H1 (cell line): ENCODE data around the gene COL19A1. TPM values are rescaled to one million over a fixed set of nuclear protein-coding genes. Genes with fewer than 3 reads are reported as not detected.

Source experiments
- CTCF ChIA-PET: fragments of 300-600 bp; sonication (Branson Sonifier 250); formaldehyde crosslinking; loops from one replicate; lab custom pipeline; 2021; ENCODE audit not compliant: partially characterized antibody; lab: Charles Lee
- POLR2A ChIA-PET: fragments of 300-600 bp; sonication (Branson Sonifier 250); formaldehyde crosslinking; loops from one replicate; lab custom pipeline; 2021; ENCODE audit warnings: inconsistent platforms; ENCODE audit not compliant: partially characterized antibody; lab: Charles Lee
- DNase-seq, 2 experiments: peaks; one replicate each; pipeline versions ENCODE4 v3.0.0 to v3.0.0-alpha.2; 2010 to 2022; ENCODE audit warnings: low spot score in 2 of 2, low read depth in 1 of 2, mixed read lengths in 1 of 2
- FAIRE-seq: peaks from 2 replicates; lab custom pipeline; 2011; peaks lifted over from hg19 to GRCh38; lab: Jason Lieb, UNC
- H2AFZ ChIP-seq: 2 replicates; pipeline ENCODE4 v1.8.1; 2012; ENCODE audit warnings: low read length, inconsistent platforms
- H2AK5ac ChIP-seq: 2 replicates; pipeline ENCODE4 v1.6.1; 2013; ENCODE audit warnings: low read depth, low read length
- H2BK120ac ChIP-seq: replicated peaks from 2 replicates; pipeline ENCODE3; 2013; ENCODE audit warnings: low read depth, low read length, inconsistent platforms
- H2BK12ac ChIP-seq: 2 replicates; pipeline ENCODE4 v1.6.1; 2013; ENCODE audit warnings: low read depth, low read length
- H2BK15ac ChIP-seq: 2 replicates; pipeline ENCODE4 v1.6.1; 2013; ENCODE audit warnings: low read length
- H2BK20ac ChIP-seq: 2 replicates; pipeline ENCODE4 v1.6.1; 2013; ENCODE audit warnings: low read length
- H2BK5ac ChIP-seq: 2 replicates; pipeline ENCODE4 v1.6.1; 2013; ENCODE audit warnings: low read depth, low read length
- H3K14ac ChIP-seq: 2 replicates; pipeline ENCODE4 v1.6.1; 2013; ENCODE audit warnings: inconsistent platforms; ENCODE audit not compliant: insufficient read length
- H3K18ac ChIP-seq: 2 replicates; pipeline ENCODE4 v1.6.1; 2013; ENCODE audit warnings: low read length; ENCODE audit errors: extremely low read depth
- H3K23ac ChIP-seq: 2 replicates; pipeline ENCODE4 v1.6.1; 2013; ENCODE audit warnings: inconsistent platforms; ENCODE audit not compliant: insufficient read length
- H3K23me2 ChIP-seq: 2 replicates; pipeline ENCODE4 v1.6.1; 2013; ENCODE audit warnings: low read depth, low read length
- H3K27ac ChIP-seq: 2 replicates; pipeline ENCODE4 v1.6.1; 2011; ENCODE audit warnings: low read depth, low read length, inconsistent platforms
- H3K27me3 ChIP-seq, 4 experiments: replicated peaks in 1 of 4; 1 replicate in 1 of 4; 2 replicates in 3 of 4; pipeline versions ENCODE4 v1.6.1 to v1.8.1; 2011 to 2013; ENCODE audit warnings: low read length in 3 of 4, mild to moderate bottlenecking in 3 of 4, inconsistent platforms in 2 of 4, mixed read lengths in 2 of 4, moderate library complexity in 1 of 4; ENCODE audit not compliant: control insufficient read depth in 3 of 4, insufficient read depth in 3 of 4; ENCODE audit errors: extremely low read depth in 1 of 4
- H3K36me3 ChIP-seq, 4 experiments: 2 replicates each; pipeline versions ENCODE4 v1.6.1 to v1.8.1; 2011 to 2013; ENCODE audit warnings: mild to moderate bottlenecking in 4 of 4, low read length in 3 of 4, moderate library complexity in 2 of 4, control low read depth in 1 of 4, inconsistent platforms in 1 of 4; ENCODE audit not compliant: insufficient read depth in 4 of 4, control insufficient read depth in 2 of 4
- H3K4ac ChIP-seq: replicated peaks from 2 replicates; pipeline ENCODE3; 2013; ENCODE audit warnings: low read length, low read depth, mixed read lengths, inconsistent platforms; ENCODE audit not compliant: insufficient read length
- H3K4me1 ChIP-seq, 4 experiments: replicated peaks in 1 of 4; 1 replicate in 1 of 4; 2 replicates in 3 of 4; pipeline versions ENCODE4 v1.6.1 to v1.8.1; 2011 to 2013; ENCODE audit warnings: low read length in 3 of 4, inconsistent platforms in 2 of 4, mixed read lengths in 1 of 4; ENCODE audit not compliant: insufficient read depth in 4 of 4, control insufficient read depth in 3 of 4
- H3K4me2 ChIP-seq, 2 experiments: 2 replicates each; pipeline versions ENCODE4 v1.6.1 to v1.8.1; 2011 to 2013; ENCODE audit warnings: low read depth in 2 of 2, low read length in 2 of 2, control low read depth in 1 of 2, inconsistent platforms in 1 of 2, mild to moderate bottlenecking in 1 of 2; ENCODE audit not compliant: insufficient read depth in 1 of 2
- H3K4me3 ChIP-seq, 4 experiments: fragments of 200-600, 300-600 bp in 1 of 4; sonication (generic), shearing (Covaris generic), sonication (Bioruptor Twin) in 1 of 4; 2 replicates each; pipeline versions ENCODE4 v1.5.1 to v1.8.1; 2011 to 2016; ENCODE audit warnings: low read length in 4 of 4, low read depth in 3 of 4, control low read depth in 2 of 4, inconsistent platforms in 2 of 4, mild to moderate bottlenecking in 2 of 4, mixed read lengths in 1 of 4, moderate library complexity in 1 of 4; ENCODE audit not compliant: insufficient read depth in 2 of 4; ENCODE audit errors: extremely low read depth in 1 of 4
- H3K56ac ChIP-seq: replicated peaks from 2 replicates; pipeline ENCODE3; 2013; ENCODE audit warnings: low read depth, mild to moderate bottlenecking, mixed read lengths, low read length, inconsistent platforms; ENCODE audit not compliant: insufficient read length
- H3K79me1 ChIP-seq: 2 replicates; pipeline ENCODE4 v1.6.1; 2013; ENCODE audit warnings: low read depth, low read length, control low read depth
- H3K79me2 ChIP-seq, 2 experiments: 2 replicates each; pipeline versions ENCODE4 v1.6.1 to v1.8.1; 2012 to 2013; ENCODE audit warnings: low read length in 2 of 2, mild to moderate bottlenecking in 2 of 2, inconsistent platforms in 1 of 2; ENCODE audit not compliant: insufficient read depth in 2 of 2, control insufficient read depth in 1 of 2
- H3K9ac ChIP-seq, 4 experiments: replicated peaks in 1 of 4; 1 replicate in 1 of 4; 2 replicates in 3 of 4; pipeline versions ENCODE4 v1.6.1 to v1.8.1; 2011 to 2013; ENCODE audit warnings: low read depth in 3 of 4, low read length in 3 of 4, control low read depth in 2 of 4, mild to moderate bottlenecking in 2 of 4, moderate library complexity in 2 of 4, inconsistent platforms in 1 of 4; ENCODE audit errors: extremely low read depth in 1 of 4
- H3K9me3 ChIP-seq, 2 experiments: 2 replicates each; pipeline versions ENCODE4 v1.6.1 to v1.8.1; 2012 to 2013; ENCODE audit warnings: mild to moderate bottlenecking in 2 of 2, moderate library complexity in 2 of 2, control low read depth in 1 of 2, inconsistent platforms in 1 of 2, low read depth in 1 of 2, low read length in 1 of 2, mixed read lengths in 1 of 2; ENCODE audit not compliant: insufficient read depth in 2 of 2
- H4K20me1 ChIP-seq, 2 experiments: replicated peaks in 1 of 2; 2 replicates each; pipeline versions ENCODE3 to v1.8.1; 2011 to 2013; ENCODE audit warnings: inconsistent platforms in 2 of 2, low read length in 2 of 2, mild to moderate bottlenecking in 1 of 2; ENCODE audit not compliant: insufficient read depth in 2 of 2, control insufficient read depth in 1 of 2
- H4K5ac ChIP-seq: 2 replicates; pipeline ENCODE4 v1.6.1; 2013; ENCODE audit warnings: low read length, low read depth, mixed read lengths, inconsistent platforms; ENCODE audit not compliant: insufficient read length
- H4K8ac ChIP-seq: 2 replicates; pipeline ENCODE4 v1.8.0; 2013; ENCODE audit warnings: mild to moderate bottlenecking, moderate library complexity, low read length, inconsistent platforms; ENCODE audit not compliant: insufficient read depth; ENCODE audit errors: extremely low read depth
- H4K91ac ChIP-seq: replicated peaks from 2 replicates; pipeline ENCODE3; 2013; ENCODE audit warnings: low read length, mixed read lengths, inconsistent platforms; ENCODE audit not compliant: insufficient read length
- BCL11A ChIP-seq, 2 experiments: IDR thresholded peaks; one replicate each; pipeline ENCODE4 v1.6.1; 2011; ENCODE audit warnings: low read depth in 2 of 2, low read length in 2 of 2, mild to moderate bottlenecking in 2 of 2
- CEBPB ChIP-seq: IDR thresholded peaks from 2 replicates; pipeline ENCODE4 v1.6.1; 2012; ENCODE audit warnings: low read depth, low read length
- CREB1 ChIP-seq: IDR thresholded peaks from 2 replicates; pipeline ENCODE4 v1.6.1; 2012; ENCODE audit warnings: inconsistent platforms
- CTBP2 ChIP-seq: IDR thresholded peaks from 2 replicates; pipeline ENCODE4 v1.7.0; 2011; ENCODE audit warnings: borderline replicate concordance, mild to moderate bottlenecking, moderate library complexity, mixed read lengths, low read length; ENCODE audit not compliant: insufficient read depth, insufficient read length
- KDM5A ChIP-seq: fragments of 200-600 bp; IDR thresholded peaks from 2 replicates; pipeline ENCODE4 v1.7.1; 2012; ENCODE audit warnings: mild to moderate bottlenecking, low read length, inconsistent platforms, mixed read lengths
- MAFK ChIP-seq: IDR thresholded peaks from 2 replicates; pipeline ENCODE4 v1.6.1; 2012; ENCODE audit warnings: low read depth, mild to moderate bottlenecking, improper control_type of control experiment, low read length
- POLR2AphosphoS5 ChIP-seq: IDR thresholded peaks from 2 replicates; pipeline ENCODE4 v1.6.1; 2011; ENCODE audit warnings: low read depth, low read length
- POU5F1 ChIP-seq: IDR thresholded peaks from 2 replicates; pipeline ENCODE4 v1.6.1; 2011; ENCODE audit warnings: low read depth, mild to moderate bottlenecking, low read length, moderate library complexity
- RXRA ChIP-seq: IDR thresholded peaks from 2 replicates; pipeline ENCODE4 v1.6.1; 2011; ENCODE audit warnings: low read depth, mild to moderate bottlenecking, low read length, moderate library complexity; ENCODE audit not compliant: insufficient read depth
- SAP30 ChIP-seq: fragments of 300-600 bp; sonication (generic); IDR thresholded peaks from 2 replicates; pipeline ENCODE4 v1.7.1; 2012; ENCODE audit warnings: low read length, moderate library complexity, mild to moderate bottlenecking, inconsistent platforms; ENCODE audit not compliant: insufficient read depth, insufficient replicate concordance
- SIX5 ChIP-seq: IDR thresholded peaks from 2 replicates; pipeline ENCODE4 v1.6.1; 2011; ENCODE audit warnings: mild to moderate bottlenecking, low read depth, low read length
- TBP ChIP-seq: IDR thresholded peaks from 2 replicates; pipeline ENCODE4 v1.6.1; 2011; ENCODE audit warnings: low read depth, low read length, improper control_type of control experiment
- WGBS, 2 experiments: shearing (Covaris generic) in 1 of 2; methylation state at CpG; one replicate each; pipeline versions ENCODE4 v1.1.6 to v1.1.7; 2013 to 2015; ENCODE audit warnings: low lambda C conversion rate in 2 of 2, mixed read lengths in 2 of 2, inconsistent platforms in 1 of 2, low coverage in 1 of 2, missing lambda C conversion rate in 1 of 2; ENCODE audit not compliant: insufficient replicate concordance in 2 of 2, insufficient coverage in 1 of 2, insufficient read length in 1 of 2; ENCODE audit errors: extremely low coverage in 1 of 2, missing lambda C conversion rate in 1 of 2; 5-methylcytosine and 5-hydroxymethylcytosine counted together
- polyA plus RNA-seq, 7 experiments: library from polyadenylated mRNA; depleted of rRNA in 3 of 7; stranded (reverse) in 5 of 7; unstranded in 2 of 7; fragments of >200 nt in 5 of 7; fragments of 200-250 nt in 2 of 7; gene quantifications; 1 replicate in 5 of 7; 2 replicates in 1 of 7; 4 replicates in 1 of 7; pipeline versions ENCODE4 v1.2.1 to v1.2.3, GENCODE V29; 2011 to 2013; ENCODE audit warnings: missing spikeins in 2 of 7, mixed read lengths in 2 of 7
- total RNA-seq: library from RNA; stranded (reverse); fragmentation: NEBNext Ultra II Directional; extraction: Animal tissue kit (Norgen Biotek cat#: 25700); gene quantifications from 2 replicates; pipeline ENCODE4 v1.2.1, GENCODE V29; 2021
- TF ChIP-seq, protein P1 (sequence below): IDR thresholded peaks from 2 replicates; pipeline ENCODE4 v1.6.1; 2011; ENCODE audit warnings: low read length, improper control_type of control experiment

The COL19A1 gene
- total and polyA plus RNA-seq, 2 of the 8 experiments (the other 6 are each of a cell fraction or from before 2014, with no cell fraction given) = not detected

DNA sequence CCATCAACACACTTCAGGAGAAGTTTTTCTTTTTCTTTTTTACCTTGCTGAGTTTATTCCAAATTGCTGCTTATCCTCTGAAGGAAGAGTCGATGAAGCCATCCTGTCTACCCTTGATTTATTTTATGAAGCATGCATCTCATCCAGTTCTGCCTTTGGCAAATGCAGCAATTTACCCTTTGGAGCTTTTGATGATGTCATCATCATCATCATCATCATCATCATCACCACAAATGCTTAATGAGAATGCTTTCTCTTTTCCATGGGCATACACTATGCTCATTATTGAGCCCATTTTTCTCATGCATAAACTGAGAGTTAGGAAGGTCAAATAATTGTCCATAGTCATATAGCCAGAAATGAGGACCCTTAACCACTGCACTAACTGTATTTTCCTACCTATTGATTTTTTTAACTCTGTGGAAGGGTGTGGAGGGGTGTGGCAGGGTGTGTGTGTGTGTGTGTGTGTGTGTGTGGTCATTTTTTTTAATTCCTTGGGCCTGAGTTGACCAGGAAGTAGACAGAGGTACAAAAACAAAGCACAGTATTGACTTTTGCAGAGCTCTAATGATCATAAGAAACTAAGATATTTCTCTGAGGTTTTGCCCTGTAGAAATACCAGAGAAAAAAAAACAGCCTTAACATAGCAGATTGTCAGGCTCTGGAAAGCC, 353.7 kb downstream of the COL19A1 start:
- Histone ChIP-seq H3K27ac (no peak overlapping the region), H2AK5ac (no peak overlapping the region), H3K23me2 (no peaks in the 10 kb centered on the region), H3K79me1 (no peaks in the 10 kb centered on the region), H2BK5ac (no peak overlapping the region), H2BK120ac (no peak overlapping the region), H3K4me3 (no peak overlapping the region), H3K18ac (no peak overlapping the region), H3K79me2 (no peaks in the 10 kb centered on the region), H3K4ac (no peak overlapping the region), H4K5ac (no peak overlapping the region), H3K23ac (no peak overlapping the region), H4K8ac (no peak overlapping the region), H4K20me1 (no peaks in the 10 kb centered on the region), H3K9me3 (no peaks in the 10 kb centered on the region), H3K27me3 (no peaks in the 10 kb centered on the region), H3K4me1 (peaks cover 0 to 3% (median 0%) of the 10 kb centered on the region in 4 experiments; a peak in 2 of 7 replicates), H3K9ac (no peak overlapping the region), H4K91ac (no peak overlapping the region), H2BK12ac (no peak overlapping the region), H3K4me2 (no peak overlapping the region), H3K56ac (no peak overlapping the region), H2BK20ac (no peak overlapping the region), H2AFZ (no peak overlapping the region), H3K36me3 (no peaks in the 10 kb centered on the region), H2BK15ac (no peak overlapping the region), H3K14ac (no peak overlapping the region)
- ChIA-PET POLR2A (no interaction called here), CTCF (interaction anchor here (1.1 to 6.9 kb wide), 25 partner anchors 8 to 789 kb away, joined by 3 to 149 read pairs (median 8); partner anchors contain the start of genes B3GAT2 and COL9A1)
- 100% methylated on average over 1 of the region's 1 CpG; no CpG with 5 or more reads in 1 of the 2 experiments for WGBS, 2 experiments
- FAIRE-seq (no peak), DNase-seq (no peak)
- TF ChIP-seq POU5F1 (no peak), SAP30 (no peak), TBP (no peak), POLR2AphosphoS5 (no peak), RXRA (no peak), CTBP2 (no peak), CREB1 (no peak), KDM5A (no peak), CEBPB (no peak), SIX5 (no peak), MAFK (no peak), BCL11A (IDR thresholded peaks at IDR 0.05; ENCODE audit: low read depth in 2 of 2, low read length in 2 of 2) (no peak)
- TF ChIP-seq, protein P1, sequence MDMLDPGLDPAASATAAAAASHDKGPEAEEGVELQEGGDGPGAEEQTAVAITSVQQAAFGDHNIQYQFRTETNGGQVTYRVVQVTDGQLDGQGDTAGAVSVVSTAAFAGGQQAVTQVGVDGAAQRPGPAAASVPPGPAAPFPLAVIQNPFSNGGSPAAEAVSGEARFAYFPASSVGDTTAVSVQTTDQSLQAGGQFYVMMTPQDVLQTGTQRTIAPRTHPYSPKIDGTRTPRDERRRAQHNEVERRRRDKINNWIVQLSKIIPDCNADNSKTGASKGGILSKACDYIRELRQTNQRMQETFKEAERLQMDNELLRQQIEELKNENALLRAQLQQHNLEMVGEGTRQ = no peak
